ENCODE measurements around the gene CABLES1. TPM values are rescaled to one million over a fixed set of nuclear protein-coding genes. Genes with fewer than 3 reads are reported as not detected.

The CABLES1 gene
- polyA plus RNA-seq, 1 donor (not counting 4 experiments of a cell fraction or from before 2014, with no cell fraction given), result 1.00 TPM

DNA sequence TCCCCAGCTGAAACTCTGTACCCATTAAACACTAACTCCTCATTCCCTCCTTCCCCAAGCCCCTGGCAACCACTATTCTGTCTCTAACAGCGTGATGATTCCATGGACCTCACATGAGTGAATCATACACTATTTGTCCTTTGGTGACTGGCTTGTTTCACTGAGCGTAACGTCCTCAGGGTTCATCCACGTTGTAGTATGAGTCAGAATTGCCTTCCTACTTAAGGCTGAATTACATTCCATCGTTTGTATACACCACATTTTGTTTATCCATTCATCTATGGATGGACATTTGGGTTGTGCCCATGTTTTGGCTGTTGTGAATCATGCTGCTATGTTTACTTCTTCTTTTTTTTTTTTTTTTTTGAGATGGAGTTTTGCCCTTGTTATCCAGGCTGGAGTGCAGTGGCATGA is 19.6 kb upstream of the CABLES1 start:
- Histone ChIP-seq H3K4me3 (ENCODE audit: control insufficient read depth in 2 of 3, extremely low read depth in 1 of 3, insufficient read depth in 2 of 3, low read depth in 1 of 3, low read length in 3 of 3) (no peak overlapping the region), H3K79me2 (ENCODE audit: control insufficient read depth, insufficient read depth, low read length) (no peaks in the 10 kb centered on the region), H3K9me3 (ENCODE audit: control insufficient read depth, low read depth, low read length) (no peaks in the 10 kb centered on the region), H4K20me1 (ENCODE audit: control insufficient read depth, extremely low read depth, insufficient read depth, low read length) (no peaks in the 10 kb centered on the region), H3K4me2 (ENCODE audit: control insufficient read depth, extremely low read depth, insufficient read depth, low read depth, low read length) (peak overlapping the region; percentile 1), H3K4me1 (ENCODE audit: control insufficient read depth, extremely low read depth, insufficient read depth, low read length) (peaks cover 25% of the 10 kb centered on the region), H3K36me3 (ENCODE audit: control insufficient read depth in 2 of 2, extremely low read depth in 1 of 2, insufficient read depth in 2 of 2, low read length in 2 of 2) (no peaks in the 10 kb centered on the region), H3K9me1 (ENCODE audit: control insufficient read depth, extremely low read depth, insufficient read depth, low read length) (no peaks in the 10 kb centered on the region), H3K27ac (ENCODE audit: control insufficient read depth, insufficient read depth, low read length) (no peak overlapping the region), H3K9ac (ENCODE audit: control insufficient read depth, extremely low read depth, insufficient read depth, low read length) (no peak overlapping the region), H3K27me3 (ENCODE audit: control insufficient read depth, extremely low read depth, insufficient read depth, low read length) (no peaks in the 10 kb centered on the region), H2AFZ (ENCODE audit: control insufficient read depth, low read length) (no peak overlapping the region)
- no peak for TF ChIP-seq EZH2 (IDR thresholded peaks at IDR 0.05; ENCODE audit: low read length)
- TF ChIP-seq CTCF (optimal IDR thresholded peaks at IDR 0.05 in 1 of 3, IDR thresholded peaks at IDR 0.05 in 1 of 3, conservative IDR thresholded peaks at IDR 0.05 in 1 of 3; ENCODE audit: extremely low read depth in 1 of 3, insufficient read depth in 2 of 3, low read length in 3 of 3), result no peak
- FAIRE-seq (peak; percentile 82), DNase-seq (ENCODE audit: low read depth, low spot score) (peak; percentile 78)
- dilution Hi-C loops (cut with MboI; ENCODE audit: extremely low pct_ligation_motif_present, low sequenced_read_pairs), result no loop called here

DNA sequence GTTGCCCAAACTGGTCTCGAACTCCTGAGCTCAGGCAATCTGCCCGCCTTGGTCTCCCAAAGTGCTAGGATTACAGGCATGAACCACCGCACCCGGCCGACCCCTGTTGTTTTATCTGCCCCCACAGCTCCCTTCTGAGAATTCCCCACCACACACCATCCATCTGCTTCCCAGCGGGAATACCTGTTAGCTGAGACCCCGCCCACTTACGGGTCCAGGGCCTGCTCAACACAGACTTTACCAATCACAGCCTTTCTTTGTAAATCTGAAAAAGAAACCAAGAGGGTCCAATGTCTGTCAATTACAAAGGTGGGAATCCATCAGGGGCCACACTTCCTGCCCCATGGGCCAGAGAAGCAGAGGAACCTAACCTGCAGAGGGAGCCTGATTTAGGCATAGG is 14.2 kb upstream of the CABLES1 start:
- no peak for DNase-seq (ENCODE audit: low read depth, low spot score)

More for the DNA sequence above, 14.2 kb upstream of the CABLES1 start:
- H3K36me3 ChIP-seq (ENCODE audit: control insufficient read depth in 2 of 2, extremely low read depth in 1 of 2, insufficient read depth in 2 of 2, low read length in 2 of 2), result no peaks in the 10 kb centered on the region
- no peak overlapping the region for H3K4me3 ChIP-seq (ENCODE audit: control insufficient read depth in 2 of 3, extremely low read depth in 1 of 3, insufficient read depth in 2 of 3, low read depth in 1 of 3, low read length in 3 of 3)
- FAIRE-seq, result no peak
- H4K20me1 ChIP-seq (ENCODE audit: control insufficient read depth, extremely low read depth, insufficient read depth, low read length), result no peaks in the 10 kb centered on the region
- peaks cover 4% of the 10 kb centered on the region for H3K4me1 ChIP-seq (ENCODE audit: control insufficient read depth, extremely low read depth, insufficient read depth, low read length)
- H2AFZ ChIP-seq (ENCODE audit: control insufficient read depth, low read length), result no peak overlapping the region
- no peak overlapping the region for H3K27ac ChIP-seq (ENCODE audit: control insufficient read depth, insufficient read depth, low read length)
- H3K9me1 ChIP-seq (ENCODE audit: control insufficient read depth, extremely low read depth, insufficient read depth, low read length), result no peaks in the 10 kb centered on the region
- H3K4me2 ChIP-seq (ENCODE audit: control insufficient read depth, extremely low read depth, insufficient read depth, low read depth, low read length), result no peak overlapping the region
- H3K9ac ChIP-seq (ENCODE audit: control insufficient read depth, extremely low read depth, insufficient read depth, low read length), result no peak overlapping the region
- no peaks in the 10 kb centered on the region for H3K79me2 ChIP-seq (ENCODE audit: control insufficient read depth, insufficient read depth, low read length)
- H3K9me3 ChIP-seq (ENCODE audit: control insufficient read depth, low read depth, low read length), result no peaks in the 10 kb centered on the region
- TF ChIP-seq CTCF (optimal IDR thresholded peaks at IDR 0.05 in 1 of 3, IDR thresholded peaks at IDR 0.05 in 1 of 3, conservative IDR thresholded peaks at IDR 0.05 in 1 of 3; ENCODE audit: extremely low read depth in 1 of 3, insufficient read depth in 2 of 3, low read length in 3 of 3) (no peak), EZH2 (IDR thresholded peaks at IDR 0.05; ENCODE audit: low read length) (no peak)
- dilution Hi-C loops (cut with MboI; ENCODE audit: extremely low pct_ligation_motif_present, low sequenced_read_pairs), result no loop called here
- H3K27me3 ChIP-seq (ENCODE audit: control insufficient read depth, extremely low read depth, insufficient read depth, low read length), result no peaks in the 10 kb centered on the region

Data from keratinocyte (primary cell).